Measurements from ENCODE around the gene TSHB. TPM values are rescaled to one million over a fixed set of nuclear protein-coding genes. Genes with fewer than 3 reads are reported as not detected.

The TSHB gene
- total and polyA plus RNA-seq, 7 donors, result not detected

DNA sequence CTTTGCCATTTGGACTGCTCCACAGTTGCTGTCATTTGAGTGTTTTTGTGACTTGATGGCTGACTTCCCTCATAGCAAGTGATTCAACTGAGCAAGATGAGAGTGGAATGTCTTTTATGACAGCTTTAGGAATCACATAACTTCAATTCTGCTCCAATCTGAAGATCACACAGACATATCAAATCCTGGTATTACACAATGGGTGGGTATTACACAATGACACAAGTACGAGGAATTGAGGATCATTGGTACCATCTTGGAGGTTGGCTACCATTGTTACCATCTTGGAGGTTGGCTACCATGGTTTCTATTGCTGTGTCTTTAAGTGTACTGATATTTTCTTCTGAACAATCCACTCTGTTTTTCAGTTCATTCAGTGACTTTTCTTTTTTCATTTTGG is 8.5 kb upstream of the TSHB start:
- H3K36me3 ChIP-seq (ENCODE audit: insufficient read depth in 1 of 2, low read depth in 1 of 2), result no peaks in the 10 kb centered on the region
- H3K4me1 ChIP-seq, result no peaks in the 10 kb centered on the region
- ATAC-seq (no peak), DNase-seq (no peak)
- H3K27ac ChIP-seq, result no peak overlapping the region
- 31 to 48% (median 47%) methylated on average over 1 of the region's 1 CpG for WGBS, 3 donors
- TF ChIP-seq, protein P1, sequence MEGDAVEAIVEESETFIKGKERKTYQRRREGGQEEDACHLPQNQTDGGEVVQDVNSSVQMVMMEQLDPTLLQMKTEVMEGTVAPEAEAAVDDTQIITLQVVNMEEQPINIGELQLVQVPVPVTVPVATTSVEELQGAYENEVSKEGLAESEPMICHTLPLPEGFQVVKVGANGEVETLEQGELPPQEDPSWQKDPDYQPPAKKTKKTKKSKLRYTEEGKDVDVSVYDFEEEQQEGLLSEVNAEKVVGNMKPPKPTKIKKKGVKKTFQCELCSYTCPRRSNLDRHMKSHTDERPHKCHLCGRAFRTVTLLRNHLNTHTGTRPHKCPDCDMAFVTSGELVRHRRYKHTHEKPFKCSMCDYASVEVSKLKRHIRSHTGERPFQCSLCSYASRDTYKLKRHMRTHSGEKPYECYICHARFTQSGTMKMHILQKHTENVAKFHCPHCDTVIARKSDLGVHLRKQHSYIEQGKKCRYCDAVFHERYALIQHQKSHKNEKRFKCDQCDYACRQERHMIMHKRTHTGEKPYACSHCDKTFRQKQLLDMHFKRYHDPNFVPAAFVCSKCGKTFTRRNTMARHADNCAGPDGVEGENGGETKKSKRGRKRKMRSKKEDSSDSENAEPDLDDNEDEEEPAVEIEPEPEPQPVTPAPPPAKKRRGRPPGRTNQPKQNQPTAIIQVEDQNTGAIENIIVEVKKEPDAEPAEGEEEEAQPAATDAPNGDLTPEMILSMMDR (IDR thresholded peaks at IDR 0.05), result no peak
- intact Hi-C loops (cut with DNase I), result no loop called here
- no peaks in the 10 kb centered on the region for H3K9me3 ChIP-seq
- H3K4me3 ChIP-seq, result no peak overlapping the region
- peaks cover 0 to 4% (median 0%) of the 10 kb centered on the region in 3 donors for H3K27me3 ChIP-seq (ENCODE audit: insufficient read depth in 3 of 3, low read length in 2 of 3)

- TF ChIP-seq, protein P1 (IDR thresholded peaks at IDR 0.05), result no peak
- H3K36me3 ChIP-seq (ENCODE audit: insufficient read depth in 1 of 2, low read depth in 1 of 2), result no peaks in the 10 kb centered on the region
- H3K27me3 ChIP-seq (ENCODE audit: insufficient read depth in 3 of 3, low read length in 2 of 3), result peaks cover 0 to 4% (median 0%) of the 10 kb centered on the region in 3 donors
- DNase-seq, result no peak
- no peak overlapping the region for H3K27ac ChIP-seq
- H3K4me1 ChIP-seq, result no peaks in the 10 kb centered on the region
- ATAC-seq, result no peak
- no peak overlapping the region for H3K4me3 ChIP-seq
- H3K9me3 ChIP-seq, result no peaks in the 10 kb centered on the region
- intact Hi-C loops (cut with DNase I), result no loop called here
These were observed 6.0 kb upstream of the TSHB start for GRCh38 chr1:115023593-115023992.

GRCh38 chr1:115031595-115031994 is 2.0 kb downstream of the TSHB start:
- Histone ChIP-seq H3K9me3 (no peaks in the 10 kb centered on the region), H3K36me3 (ENCODE audit: insufficient read depth in 1 of 2, low read depth in 1 of 2) (no peaks in the 10 kb centered on the region), H3K27me3 (ENCODE audit: insufficient read depth in 3 of 3, low read length in 2 of 3) (peaks cover 0 to 2% (median 0%) of the 10 kb centered on the region in 3 donors), H3K27ac (no peak overlapping the region), H3K4me3 (no peak overlapping the region), H3K4me1 (no peaks in the 10 kb centered on the region)
- TF ChIP-seq, protein P1 (IDR thresholded peaks at IDR 0.05), result no peak
- ATAC-seq, result no peak
- intact Hi-C loops (cut with DNase I), result no loop called here
- DNase-seq, result no peak
- 59 to 63% (median 59%) methylated on average over 2 of the region's 2 CpGs for WGBS, 3 donors

- TF ChIP-seq, protein P1 (IDR thresholded peaks at IDR 0.05), result no peak
These were observed 6.0 kb downstream of the TSHB start for GRCh38 chr1:115035652-115036051.

DNA sequence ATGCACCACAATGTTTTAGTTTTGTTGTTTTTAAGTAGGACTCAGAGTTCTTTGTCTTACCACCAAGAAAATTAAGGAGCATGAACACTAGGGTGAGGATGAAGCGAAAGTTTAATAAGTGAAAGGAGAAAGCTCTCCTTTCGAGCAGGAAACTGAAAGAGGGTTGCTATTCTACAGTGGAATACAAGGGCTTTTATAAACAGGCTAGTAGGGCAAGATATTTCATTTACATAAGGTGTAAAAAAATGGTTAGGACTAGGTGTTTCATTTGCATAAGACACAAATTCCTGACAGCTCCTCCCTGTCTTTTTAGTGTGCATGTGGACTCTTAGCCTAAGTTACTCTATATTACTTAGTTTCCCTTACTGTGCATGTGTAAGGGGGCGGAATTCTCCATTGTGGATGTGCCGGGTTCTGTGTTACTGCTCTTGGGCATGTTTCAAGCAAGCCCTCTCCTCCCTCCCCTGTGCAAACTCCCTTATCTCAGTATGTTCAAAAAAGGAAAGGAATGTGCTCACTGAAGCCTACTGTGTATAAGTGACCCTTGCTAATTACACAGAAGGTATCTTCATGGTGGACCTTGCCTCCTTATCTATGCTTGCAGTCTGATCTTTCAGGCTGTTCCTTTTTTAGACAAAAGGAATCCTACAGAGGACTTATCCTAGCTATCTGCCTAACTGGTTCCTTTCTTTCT is 7.3 kb downstream of the TSHB start:
- TF ChIP-seq, protein P1 (IDR thresholded peaks at IDR 0.05), result no peak
- ATAC-seq (no peak), DNase-seq (no peak)
- H3K9me3 ChIP-seq, result no peaks in the 10 kb centered on the region
- H3K4me3 ChIP-seq, result no peak overlapping the region
- H3K27me3 ChIP-seq (ENCODE audit: insufficient read depth in 3 of 3, low read length in 2 of 3), result peaks cover 0 to 2% (median 2%) of the 10 kb centered on the region in 3 donors
- H3K4me1 ChIP-seq, result no peaks in the 10 kb centered on the region
- no peak overlapping the region for H3K27ac ChIP-seq
- intact Hi-C loops (cut with DNase I), result no loop called here
- 74 to 81% (median 77%) methylated on average over 4 of the region's 4 CpGs for WGBS, 3 donors
- no peaks in the 10 kb centered on the region for H3K36me3 ChIP-seq (ENCODE audit: insufficient read depth in 1 of 2, low read depth in 1 of 2)

More at GRCh38 chr1:115035652-115036051, 6.0 kb downstream of the TSHB start:
- H3K4me1 ChIP-seq, result no peaks in the 10 kb centered on the region
- no peaks in the 10 kb centered on the region for H3K9me3 ChIP-seq
- 80 to 92% (median 82%) methylated on average over 1 of the region's 1 CpG for WGBS, 3 donors
- no peak for ATAC-seq
- peaks cover 0 to 2% (median 2%) of the 10 kb centered on the region in 3 donors for H3K27me3 ChIP-seq (ENCODE audit: insufficient read depth in 3 of 3, low read length in 2 of 3)
- H3K36me3 ChIP-seq (ENCODE audit: insufficient read depth in 1 of 2, low read depth in 1 of 2), result no peaks in the 10 kb centered on the region
- H3K27ac ChIP-seq, result no peak overlapping the region
- no peak for DNase-seq
- no peak overlapping the region for H3K4me3 ChIP-seq
- intact Hi-C loops (cut with DNase I), result no loop called here

All from psoas muscle (tissue), 8 donors.